HepG2 (cell line): ENCODE measurements around the gene POU6F1. TPM values are rescaled to one million over a fixed set of nuclear protein-coding genes. Genes with fewer than 3 reads are reported as not detected.
A peak's percentile ranks its signal among the peaks of the same experiment; 100 is the strongest.

Source experiments
- ATAD3A ChIP-seq: sonication (generic); formaldehyde crosslinking; IDR thresholded peaks from 2 replicates; pipeline ENCODE4 v1.4.0; 2020; ENCODE audit warnings: missing genetic modification reagents
- CREB1 ChIP-seq, 2 experiments: fragments of 450-650 bp in 1 of 2; IDR thresholded peaks; 2 replicates each; pipeline ENCODE4 v1.6.1; 2016 to 2017; ENCODE audit warnings: control low read depth in 1 of 2, mild to moderate bottlenecking in 1 of 2, missing compliant biosample characterization in 1 of 2, missing genetic modification characterization in 1 of 2
- CTCF ChIP-seq: sonication (generic); formaldehyde crosslinking; IDR thresholded peaks from 2 replicates; pipeline ENCODE4 v1.5.0; 2020; ENCODE audit warnings: mild to moderate bottlenecking, missing genetic modification reagents, moderate library complexity
- GABPA ChIP-seq, 2 experiments: IDR thresholded peaks; 2 replicates each; pipeline ENCODE4 v1.6.1; 2011 to 2016; ENCODE audit warnings: low read depth in 2 of 2, low read length in 1 of 2, missing biosample characterization in 1 of 2, missing genetic modification characterization in 1 of 2
- HDAC1 ChIP-seq: sonication (generic); formaldehyde crosslinking; IDR thresholded peaks from 2 replicates; pipeline ENCODE4 v1.5.1; 2020; ENCODE audit warnings: mild to moderate bottlenecking, missing genetic modification reagents
- HNRNPH1 ChIP-seq: fragments of 200-400 bp; formaldehyde crosslinking; optimal IDR thresholded peaks from 2 replicates; pipeline ENCODE3; 2017; ENCODE audit warnings: mild to moderate bottlenecking, low read depth, low read length
- MED1 ChIP-seq: sonication (generic); formaldehyde crosslinking; IDR thresholded peaks from 2 replicates; pipeline ENCODE4 v1.4.0; 2020; ENCODE audit warnings: missing genetic modification reagents
- NRL ChIP-seq: sonication (generic); formaldehyde crosslinking; IDR thresholded peaks from 2 replicates; pipeline ENCODE4 v1.5.0; 2020; ENCODE audit warnings: missing genetic modification reagents, mild to moderate bottlenecking, moderate library complexity, borderline replicate concordance
- PATZ1 ChIP-seq: sonication (generic); formaldehyde crosslinking; IDR thresholded peaks from 2 replicates; pipeline ENCODE4 v1.4.0; 2020; ENCODE audit warnings: missing genetic modification reagents
- RAD21 ChIP-seq: fragments of 450-650 bp; formaldehyde crosslinking; IDR thresholded peaks from 2 replicates; pipeline ENCODE4 v1.5.0; 2020; ENCODE audit warnings: mild to moderate bottlenecking
- SRSF1 ChIP-seq: fragments of 200-400 bp; formaldehyde crosslinking; optimal IDR thresholded peaks from 2 replicates; pipeline ENCODE3; 2017; ENCODE audit warnings: mild to moderate bottlenecking, low read depth, low read length, moderate library complexity
- STAG1 ChIP-seq: sonication (generic); formaldehyde crosslinking; IDR thresholded peaks from 2 replicates; pipeline ENCODE4 v1.4.0; 2020; ENCODE audit warnings: missing genetic modification reagents
- ZBTB26 ChIP-seq: IDR thresholded peaks from 2 replicates; pipeline ENCODE4 v1.6.1; 2016; ENCODE audit warnings: missing compliant biosample characterization, missing genetic modification reagents, borderline replicate concordance
- ZBTB7B ChIP-seq: sonication (generic); formaldehyde crosslinking; IDR thresholded peaks from 2 replicates; pipeline ENCODE4 v1.4.0; 2020; ENCODE audit warnings: missing genetic modification reagents
- ZFP91 ChIP-seq: sonication (generic); formaldehyde crosslinking; IDR thresholded peaks from 2 replicates; pipeline ENCODE4 v1.9.0; 2022; ENCODE audit warnings: missing genetic modification reagents, mild to moderate bottlenecking, borderline replicate concordance
- ZFY ChIP-seq: sonication (generic); formaldehyde crosslinking; IDR thresholded peaks from 2 replicates; pipeline ENCODE4 v1.4.0; 2020; ENCODE audit warnings: missing genetic modification reagents
- ZNF3 ChIP-seq: IDR thresholded peaks from 2 replicates; pipeline ENCODE4 v1.7.0; 2017; ENCODE audit warnings: inconsistent platforms
- ZNF501 ChIP-seq: sonication (generic); formaldehyde crosslinking; IDR thresholded peaks from 2 replicates; pipeline ENCODE4 v1.5.1; 2020; ENCODE audit warnings: mild to moderate bottlenecking, moderate library complexity, missing genetic modification reagents
- polyA plus RNA-seq, 8 experiments: library from polyadenylated mRNA; depleted of rRNA in 3 of 8; stranded (reverse) in 7 of 8; unstranded in 1 of 8; fragments of >200 nt; fragmentation: Illumina TruSeq in 4 of 8; extraction: Trizol in 4 of 8; gene quantifications; 2 replicates each; pipeline versions ENCODE4 v1.2.1 to v1.2.3, GENCODE V29; 2011 to 2016; ENCODE audit warnings: low read depth in 4 of 8, missing spikeins in 1 of 8, mixed read lengths in 1 of 8; ENCODE audit not compliant: insufficient read depth in 1 of 8
- total RNA-seq, 5 experiments: library from RNA; depleted of rRNA; stranded (reverse); fragments of >200 nt; fragmentation: Illumina TruSeq; extraction: Trizol; gene quantifications; 2 replicates each; pipeline ENCODE4 v1.2.3, GENCODE V29; 2016; ENCODE audit warnings: low read depth in 1 of 5

POU6F1 gene
- total and polyA plus RNA-seq, 2 of the 13 experiments (the other 11 are each of a cell fraction or from before 2014, with no cell fraction given): 0.48 to 0.51 TPM

- TF ChIP-seq ATAD3A (CRISPR knock-in tag): no peak
- TF ChIP-seq ZNF501 (CRISPR knock-in tag): peak; percentile 34; the same call in 1 of the 2 replicates
- TF ChIP-seq ZBTB26 (CRISPR knock-in tag): no peak
- TF ChIP-seq RAD21: 0 out of 2 replicates have a peak, but pooled peaks have one; percentile 8
- TF ChIP-seq ZNF3 (CRISPR knock-in tag): no peak
- TF ChIP-seq ZFY (CRISPR knock-in tag): 0 out of 2 replicates have a peak, but pooled peaks have one; percentile 5
- no peak for TF ChIP-seq GABPA (IDR thresholded peaks at IDR 0.05; ENCODE audit: low read depth, low read length)
- TF ChIP-seq GABPA (CRISPR knock-in tag; IDR thresholded peaks at IDR 0.05; ENCODE audit: low read depth): no peak
- 0 out of 2 replicates have a peak, but pooled peaks have one; percentile 16 for TF ChIP-seq HDAC1
- peak; percentile 77 for TF ChIP-seq PATZ1 (CRISPR knock-in tag)
- peak; percentile 52; the same call in 1 of the 2 replicates for TF ChIP-seq ZBTB7B (CRISPR knock-in tag)
- TF ChIP-seq HNRNPH1: no peak
- TF ChIP-seq ZFP91 (CRISPR knock-in tag): peak; percentile 31; the same call in 1 of the 2 replicates
- peak; percentile 55 for TF ChIP-seq CTCF
- TF ChIP-seq CREB1 (IDR thresholded peaks at IDR 0.05): no peak
- no peak for TF ChIP-seq CREB1 (CRISPR knock-in tag; IDR thresholded peaks at IDR 0.05)
- 0 out of 2 replicates have a peak, but pooled peaks have one; percentile 10 for TF ChIP-seq STAG1 (CRISPR knock-in tag)
- 0 out of 2 replicates have a peak, but pooled peaks have one; percentile 30 for TF ChIP-seq NRL (CRISPR knock-in tag)
- TF ChIP-seq SRSF1: peak; percentile 10
- peak; percentile 2; the same call in 1 of the 2 replicates for TF ChIP-seq MED1 (CRISPR knock-in tag)
- TF ChIP-seq, all 625 proteins: peak for 21
Measured at GRCh38 chr12:51217133-51217967, 512 bp downstream of the POU6F1 start (continued).
